ENCODE data around the gene MYOF.
"Not testable (repeated sequence)": the region's sequence is repeated elsewhere in the genome, so short reads cannot be mapped to it uniquely, and the experiment has no call there.

Gene MYOF

DNA sequence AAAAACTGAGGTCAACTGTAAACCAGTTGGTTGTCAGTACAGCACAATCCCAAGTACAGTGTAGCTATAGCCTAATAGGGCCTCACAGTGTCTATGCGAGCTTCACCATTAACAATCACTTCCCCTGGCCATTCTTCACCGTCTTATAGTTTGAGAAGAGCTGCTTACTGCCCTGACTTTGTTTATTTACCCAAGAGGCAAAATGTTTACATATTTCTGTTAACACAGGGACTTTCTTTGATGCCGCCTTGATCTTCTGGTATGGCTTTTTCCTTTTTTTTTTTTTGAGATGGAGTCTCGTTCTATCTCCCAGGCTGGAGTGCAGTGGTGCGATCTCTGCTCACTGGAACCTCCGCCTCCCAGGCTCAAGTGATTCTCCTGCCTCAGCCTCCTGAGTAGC, 3.3 kb downstream of the MYOF start:
- Histone ChIP-seq H3K36me3 (ENCODE audit: control insufficient read depth in 2 of 2, insufficient read depth in 2 of 2, low read length in 2 of 2) (no peaks in the 10 kb centered on the region), H3K4me1 (ENCODE audit: control insufficient read depth in 2 of 2, insufficient read depth in 2 of 2, low read length in 2 of 2) (peaks cover 18 to 30% of the 10 kb centered on the region in 2 donors), H3K9me3 (ENCODE audit: control insufficient read depth in 2 of 2, low read length in 2 of 2) (no peaks in the 10 kb centered on the region), H3K9ac (ENCODE audit: low read depth in 1 of 2, low read length in 2 of 2) (no peak overlapping the region), H3K4me3 (ENCODE audit: low read length in 2 of 2) (no peak overlapping the region), H3K27ac (ENCODE audit: low read depth in 2 of 2, low read length in 2 of 2) (no peak overlapping the region), H3K27me3 (ENCODE audit: control insufficient read depth in 2 of 2, insufficient read depth in 2 of 2, low read length in 2 of 2) (no peaks in the 10 kb centered on the region)

- H3K27me3 ChIP-seq (ENCODE audit: control insufficient read depth in 2 of 2, insufficient read depth in 2 of 2, low read length in 2 of 2) = no peaks in the 10 kb centered on the region
- H3K9ac ChIP-seq (ENCODE audit: low read depth in 1 of 2, low read length in 2 of 2) = no peak overlapping the region
- H3K9me3 ChIP-seq (ENCODE audit: control insufficient read depth in 2 of 2, low read length in 2 of 2) = no peaks in the 10 kb centered on the region
- peaks cover 13 to 44% of the 10 kb centered on the region in 2 donors for H3K4me1 ChIP-seq (ENCODE audit: control insufficient read depth in 2 of 2, insufficient read depth in 2 of 2, low read length in 2 of 2)
- H3K36me3 ChIP-seq (ENCODE audit: control insufficient read depth in 2 of 2, insufficient read depth in 2 of 2, low read length in 2 of 2) = no peaks in the 10 kb centered on the region
- no peak overlapping the region for H3K27ac ChIP-seq (ENCODE audit: low read depth in 2 of 2, low read length in 2 of 2)
- H3K4me3 ChIP-seq (ENCODE audit: low read length in 2 of 2) = no peak overlapping the region
Measured at GRCh38 chr10:93476756-93477155, 5.4 kb downstream of the MYOF start.

GRCh38 chr10:93475871-93476270, 6.3 kb downstream of the MYOF start:
- H3K36me3 ChIP-seq (ENCODE audit: control insufficient read depth in 2 of 2, insufficient read depth in 2 of 2, low read length in 2 of 2) = no peaks in the 10 kb centered on the region
- peak overlapping the region; percentile 75 to 88 for H3K27ac ChIP-seq (ENCODE audit: low read depth in 2 of 2, low read length in 2 of 2)
- no peaks in the 10 kb centered on the region for H3K27me3 ChIP-seq (ENCODE audit: control insufficient read depth in 2 of 2, insufficient read depth in 2 of 2, low read length in 2 of 2)
- H3K9ac ChIP-seq (ENCODE audit: low read depth in 1 of 2, low read length in 2 of 2) = peak overlapping the region in 1 of 2 donors; percentile 17
- peak overlapping the region in 1 of 2 donors; percentile 10 for H3K4me3 ChIP-seq (ENCODE audit: low read length in 2 of 2)
- peaks cover 12 to 51% of the 10 kb centered on the region in 2 donors for H3K4me1 ChIP-seq (ENCODE audit: control insufficient read depth in 2 of 2, insufficient read depth in 2 of 2, low read length in 2 of 2)
- H3K9me3 ChIP-seq (ENCODE audit: control insufficient read depth in 2 of 2, low read length in 2 of 2) = no peaks in the 10 kb centered on the region

GRCh38 chr10:93475227-93475626, 6.9 kb downstream of the MYOF start:
- Histone ChIP-seq H3K4me1 (ENCODE audit: control insufficient read depth in 2 of 2, insufficient read depth in 2 of 2, low read length in 2 of 2) (peaks cover 12 to 54% of the 10 kb centered on the region in 2 donors), H3K9me3 (ENCODE audit: control insufficient read depth in 2 of 2, low read length in 2 of 2) (no peaks in the 10 kb centered on the region), H3K27me3 (ENCODE audit: control insufficient read depth in 2 of 2, insufficient read depth in 2 of 2, low read length in 2 of 2) (no peaks in the 10 kb centered on the region), H3K36me3 (ENCODE audit: control insufficient read depth in 2 of 2, insufficient read depth in 2 of 2, low read length in 2 of 2) (no peaks in the 10 kb centered on the region), H3K27ac (ENCODE audit: low read depth in 2 of 2, low read length in 2 of 2) (peak overlapping the region; percentile 75 to 88), H3K4me3 (ENCODE audit: low read length in 2 of 2) (peak overlapping the region in 1 of 2 donors; percentile 10), H3K9ac (ENCODE audit: low read depth in 1 of 2, low read length in 2 of 2) (no peak overlapping the region)

- H3K9me3 ChIP-seq (ENCODE audit: control insufficient read depth in 2 of 2, low read length in 2 of 2) = no peaks in the 10 kb centered on the region
- H3K4me1 ChIP-seq (ENCODE audit: control insufficient read depth in 2 of 2, insufficient read depth in 2 of 2, low read length in 2 of 2) = peaks cover 12 to 49% of the 10 kb centered on the region in 2 donors
- no peaks in the 10 kb centered on the region for H3K36me3 ChIP-seq (ENCODE audit: control insufficient read depth in 2 of 2, insufficient read depth in 2 of 2, low read length in 2 of 2)
- no peaks in the 10 kb centered on the region for H3K27me3 ChIP-seq (ENCODE audit: control insufficient read depth in 2 of 2, insufficient read depth in 2 of 2, low read length in 2 of 2)
- no peak overlapping the region for H3K9ac ChIP-seq (ENCODE audit: low read depth in 1 of 2, low read length in 2 of 2)
- no peak overlapping the region for H3K4me3 ChIP-seq (ENCODE audit: low read length in 2 of 2)
- H3K27ac ChIP-seq (ENCODE audit: low read depth in 2 of 2, low read length in 2 of 2) = peak overlapping the region; percentile 45 to 88
Measured at GRCh38 chr10:93473804-93474472, 8.2 kb downstream of the MYOF start.

DNA sequence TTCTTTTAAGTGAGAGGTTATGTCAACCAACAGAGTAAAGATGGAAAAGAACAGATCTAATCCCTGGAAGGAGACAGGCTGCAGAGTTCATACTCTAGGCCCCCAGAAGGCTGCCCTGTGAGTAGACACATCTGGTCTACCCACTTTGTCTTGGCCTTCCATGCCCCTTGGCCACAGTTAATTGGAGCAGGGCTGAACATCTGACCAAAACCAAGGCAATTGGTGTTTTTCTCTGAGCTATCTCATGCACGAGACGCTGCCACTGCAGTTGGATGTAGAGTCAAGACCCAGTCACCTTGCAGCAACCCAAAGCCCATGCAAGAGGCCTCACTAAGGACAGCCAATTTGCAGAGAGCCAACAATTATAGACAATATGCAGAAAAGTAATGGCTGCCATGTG, 9.0 kb downstream of the MYOF start:
- H3K9ac ChIP-seq (ENCODE audit: low read depth in 1 of 2, low read length in 2 of 2) = no peak overlapping the region
- H3K9me3 ChIP-seq (ENCODE audit: control insufficient read depth in 2 of 2, low read length in 2 of 2) = no peaks in the 10 kb centered on the region
- H3K4me3 ChIP-seq (ENCODE audit: low read length in 2 of 2) = no peak overlapping the region
- H3K4me1 ChIP-seq (ENCODE audit: control insufficient read depth in 2 of 2, insufficient read depth in 2 of 2, low read length in 2 of 2) = peaks cover 12 to 49% of the 10 kb centered on the region in 2 donors
- no peaks in the 10 kb centered on the region for H3K36me3 ChIP-seq (ENCODE audit: control insufficient read depth in 2 of 2, insufficient read depth in 2 of 2, low read length in 2 of 2)
- H3K27ac ChIP-seq (ENCODE audit: low read depth in 2 of 2, low read length in 2 of 2) = no peak overlapping the region
- no peaks in the 10 kb centered on the region for H3K27me3 ChIP-seq (ENCODE audit: control insufficient read depth in 2 of 2, insufficient read depth in 2 of 2, low read length in 2 of 2)

DNA sequence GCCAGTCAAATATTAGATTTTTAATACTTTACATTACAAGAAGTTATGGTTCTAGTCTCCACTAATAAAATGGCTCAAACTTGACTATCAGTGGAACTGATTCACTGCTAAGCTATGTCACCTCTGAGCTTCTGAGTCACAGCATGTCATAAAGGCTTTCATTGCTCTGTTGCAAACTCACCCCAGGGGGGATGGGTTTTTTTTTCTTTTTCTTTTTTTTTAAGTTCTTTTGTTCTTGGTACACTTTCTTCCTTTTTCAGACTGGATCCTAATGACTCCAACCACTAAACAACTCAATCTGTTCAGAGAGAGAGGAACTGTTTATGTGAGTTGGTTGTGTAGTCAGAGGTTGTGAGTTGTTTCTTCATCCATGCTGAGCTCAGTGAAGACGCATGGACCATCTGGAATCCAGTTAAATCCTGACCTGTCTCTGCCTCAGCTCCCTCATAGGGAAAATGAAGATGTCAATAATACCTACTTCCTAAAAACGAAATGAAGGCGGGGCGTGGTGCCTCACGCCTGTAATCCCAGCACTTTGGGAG, 11.0 kb downstream of the MYOF start:
- Histone ChIP-seq H3K4me3 (ENCODE audit: low read length in 2 of 2) (peak overlapping the region in 1 of 2 donors; percentile 43), H3K9me3 (ENCODE audit: control insufficient read depth in 2 of 2, low read length in 2 of 2) (no peaks in the 10 kb centered on the region), H3K27me3 (ENCODE audit: control insufficient read depth in 2 of 2, insufficient read depth in 2 of 2, low read length in 2 of 2) (no peaks in the 10 kb centered on the region), H3K36me3 (ENCODE audit: control insufficient read depth in 2 of 2, insufficient read depth in 2 of 2, low read length in 2 of 2) (no peaks in the 10 kb centered on the region), H3K27ac (ENCODE audit: low read depth in 2 of 2, low read length in 2 of 2) (peak overlapping the region; percentile 69 to 80), H3K9ac (ENCODE audit: low read depth in 1 of 2, low read length in 2 of 2) (peak overlapping the region in 1 of 2 donors; percentile 38), H3K4me1 (ENCODE audit: control insufficient read depth in 2 of 2, insufficient read depth in 2 of 2, low read length in 2 of 2) (peaks cover 20 to 52% of the 10 kb centered on the region in 2 donors)

DNA sequence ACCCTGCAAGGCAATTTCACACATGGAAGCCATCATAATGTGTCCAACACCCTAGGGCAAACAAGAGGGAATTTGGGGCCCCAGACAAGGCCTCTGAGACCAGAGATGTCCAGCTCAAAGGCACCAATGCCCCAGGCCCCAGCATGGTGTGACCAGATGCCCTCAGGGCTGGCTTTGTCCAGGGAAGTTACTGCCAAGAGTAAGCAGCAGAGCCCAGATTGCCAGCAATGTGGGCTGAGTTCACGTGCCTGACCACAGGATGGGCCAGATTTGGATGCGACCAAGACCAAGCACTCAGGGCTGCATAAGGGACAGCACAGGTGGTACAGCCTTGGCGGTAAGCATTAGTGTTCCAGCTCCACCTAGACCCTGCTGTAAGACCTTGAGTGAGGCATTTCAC, 12.7 kb downstream of the MYOF start:
- H3K9ac ChIP-seq (ENCODE audit: low read depth in 1 of 2, low read length in 2 of 2) = no peak overlapping the region
- H3K4me3 ChIP-seq (ENCODE audit: low read length in 2 of 2) = no peak overlapping the region
- peaks cover 16 to 54% of the 10 kb centered on the region in 2 donors for H3K4me1 ChIP-seq (ENCODE audit: control insufficient read depth in 2 of 2, insufficient read depth in 2 of 2, low read length in 2 of 2)
- no peak overlapping the region for H3K27ac ChIP-seq (ENCODE audit: low read depth in 2 of 2, low read length in 2 of 2)
- no peaks in the 10 kb centered on the region for H3K36me3 ChIP-seq (ENCODE audit: control insufficient read depth in 2 of 2, insufficient read depth in 2 of 2, low read length in 2 of 2)
- H3K9me3 ChIP-seq (ENCODE audit: control insufficient read depth in 2 of 2, low read length in 2 of 2) = no peaks in the 10 kb centered on the region
- no peaks in the 10 kb centered on the region for H3K27me3 ChIP-seq (ENCODE audit: control insufficient read depth in 2 of 2, insufficient read depth in 2 of 2, low read length in 2 of 2)

- H3K27me3 ChIP-seq (ENCODE audit: control insufficient read depth in 2 of 2, insufficient read depth in 2 of 2, low read length in 2 of 2) = no peaks in the 10 kb centered on the region
- no peaks in the 10 kb centered on the region for H3K36me3 ChIP-seq (ENCODE audit: control insufficient read depth in 2 of 2, insufficient read depth in 2 of 2, low read length in 2 of 2)
- H3K27ac ChIP-seq (ENCODE audit: low read depth in 2 of 2, low read length in 2 of 2) = peak overlapping the region; percentile 4 to 19
- no peak overlapping the region for H3K4me3 ChIP-seq (ENCODE audit: low read length in 2 of 2)
- H3K9me3 ChIP-seq (ENCODE audit: control insufficient read depth in 2 of 2, low read length in 2 of 2) = no peaks in the 10 kb centered on the region
- H3K4me1 ChIP-seq (ENCODE audit: control insufficient read depth in 2 of 2, insufficient read depth in 2 of 2, low read length in 2 of 2) = peaks cover 17 to 54% of the 10 kb centered on the region in 2 donors
- H3K9ac ChIP-seq (ENCODE audit: low read depth in 1 of 2, low read length in 2 of 2) = no peak overlapping the region
Measured at GRCh38 chr10:93468461-93469213, 13.5 kb downstream of the MYOF start.

- not testable (repeated sequence) for H3K9ac ChIP-seq (ENCODE audit: low read depth in 1 of 2, low read length in 2 of 2); H3K27me3 ChIP-seq (ENCODE audit: control insufficient read depth in 2 of 2, insufficient read depth in 2 of 2, low read length in 2 of 2); H3K36me3 ChIP-seq (ENCODE audit: control insufficient read depth in 2 of 2, insufficient read depth in 2 of 2, low read length in 2 of 2); H3K9me3 ChIP-seq (ENCODE audit: control insufficient read depth in 2 of 2, low read length in 2 of 2); H3K4me3 ChIP-seq (ENCODE audit: low read length in 2 of 2)
- peak overlapping the region in 1 of 2 donors; percentile 19 for H3K27ac ChIP-seq (ENCODE audit: low read depth in 2 of 2, low read length in 2 of 2)
- H3K4me1 ChIP-seq (ENCODE audit: control insufficient read depth in 2 of 2, insufficient read depth in 2 of 2, low read length in 2 of 2) = peaks cover 22 to 50% of the 10 kb centered on the region in 2 donors
Measured at GRCh38 chr10:93467635-93468034, 14.5 kb downstream of the MYOF start.
